ENCODE measurements around the gene SUSD3.

Gene SUSD3

GRCh38 chr9:93048566-93049448 lies 9.7 kb upstream of the SUSD3 start:
- Histone ChIP-seq H3K9ac (ENCODE audit: low read length) (no peak overlapping the region), H3K4me1 (ENCODE audit: control insufficient read depth, insufficient read depth, low read length) (peaks cover 7% of the 10 kb centered on the region), H3K27me3 (ENCODE audit: control insufficient read depth, insufficient read depth, low read length) (no peaks in the 10 kb centered on the region), H3K36me3 (ENCODE audit: control insufficient read depth, insufficient read depth, low read length) (no peaks in the 10 kb centered on the region), H3K4me3 (ENCODE audit: low read length) (no peak overlapping the region), H3K27ac (ENCODE audit: low read depth, low read length) (no peak overlapping the region)

GRCh38 chr9:93049491-93049890 lies 9.0 kb upstream of the SUSD3 start:
- no peak overlapping the region for H3K4me3 ChIP-seq (ENCODE audit: low read length)
- H3K36me3 ChIP-seq (ENCODE audit: control insufficient read depth, insufficient read depth, low read length) = no peaks in the 10 kb centered on the region
- H3K9ac ChIP-seq (ENCODE audit: low read length) = no peak overlapping the region
- H3K27ac ChIP-seq (ENCODE audit: low read depth, low read length) = no peak overlapping the region
- no peaks in the 10 kb centered on the region for H3K27me3 ChIP-seq (ENCODE audit: control insufficient read depth, insufficient read depth, low read length)
- H3K4me1 ChIP-seq (ENCODE audit: control insufficient read depth, insufficient read depth, low read length) = peaks cover 7% of the 10 kb centered on the region

- Histone ChIP-seq H3K4me1 (ENCODE audit: control insufficient read depth, insufficient read depth, low read length) (peaks cover 7% of the 10 kb centered on the region), H3K9ac (ENCODE audit: low read length) (no peak overlapping the region)
Observed at GRCh38 chr9:93050231-93050630, 8.3 kb upstream of the SUSD3 start.

GRCh38 chr9:93051680-93052089 lies 6.8 kb upstream of the SUSD3 start:
- Histone ChIP-seq H3K9ac (ENCODE audit: low read length) (no peak overlapping the region), H3K4me1 (ENCODE audit: control insufficient read depth, insufficient read depth, low read length) (peaks cover 7% of the 10 kb centered on the region), H3K4me3 (ENCODE audit: low read length) (no peak overlapping the region), H3K36me3 (ENCODE audit: control insufficient read depth, insufficient read depth, low read length) (no peaks in the 10 kb centered on the region), H3K27me3 (ENCODE audit: control insufficient read depth, insufficient read depth, low read length) (no peaks in the 10 kb centered on the region), H3K27ac (ENCODE audit: low read depth, low read length) (no peak overlapping the region)

More at GRCh38 chr9:93050231-93050630, 8.3 kb upstream of the SUSD3 start:
- Histone ChIP-seq H3K27ac (ENCODE audit: low read depth, low read length) (no peak overlapping the region), H3K36me3 (ENCODE audit: control insufficient read depth, insufficient read depth, low read length) (no peaks in the 10 kb centered on the region), H3K4me3 (ENCODE audit: low read length) (no peak overlapping the region), H3K27me3 (ENCODE audit: control insufficient read depth, insufficient read depth, low read length) (no peaks in the 10 kb centered on the region)

- Histone ChIP-seq H3K4me3 (ENCODE audit: low read length) (no peak overlapping the region), H3K36me3 (ENCODE audit: control insufficient read depth, insufficient read depth, low read length) (no peaks in the 10 kb centered on the region), H3K4me1 (ENCODE audit: control insufficient read depth, insufficient read depth, low read length) (peaks cover 7% of the 10 kb centered on the region), H3K27ac (ENCODE audit: low read depth, low read length) (no peak overlapping the region), H3K27me3 (ENCODE audit: control insufficient read depth, insufficient read depth, low read length) (no peaks in the 10 kb centered on the region), H3K9ac (ENCODE audit: low read length) (no peak overlapping the region)
Observed at GRCh38 chr9:93052791-93053540, 5.5 kb upstream of the SUSD3 start.

GRCh38 chr9:93053781-93054331 lies 4.6 kb upstream of the SUSD3 start:
- Histone ChIP-seq H3K27ac (ENCODE audit: low read depth, low read length) (no peak overlapping the region), H3K4me3 (ENCODE audit: low read length) (no peak overlapping the region), H3K9ac (ENCODE audit: low read length) (no peak overlapping the region), H3K36me3 (ENCODE audit: control insufficient read depth, insufficient read depth, low read length) (no peaks in the 10 kb centered on the region), H3K4me1 (ENCODE audit: control insufficient read depth, insufficient read depth, low read length) (peaks cover 7% of the 10 kb centered on the region), H3K27me3 (ENCODE audit: control insufficient read depth, insufficient read depth, low read length) (no peaks in the 10 kb centered on the region)

GRCh38 chr9:93054758-93055704 lies 3.5 kb upstream of the SUSD3 start:
- no peak overlapping the region for H3K9ac ChIP-seq (ENCODE audit: low read length)
- no peaks in the 10 kb centered on the region for H3K36me3 ChIP-seq (ENCODE audit: control insufficient read depth, insufficient read depth, low read length)
- peaks cover 7% of the 10 kb centered on the region for H3K4me1 ChIP-seq (ENCODE audit: control insufficient read depth, insufficient read depth, low read length)
- no peak overlapping the region for H3K4me3 ChIP-seq (ENCODE audit: low read length)
- no peaks in the 10 kb centered on the region for H3K27me3 ChIP-seq (ENCODE audit: control insufficient read depth, insufficient read depth, low read length)
- no peak overlapping the region for H3K27ac ChIP-seq (ENCODE audit: low read depth, low read length)

- no peak overlapping the region for H3K9ac ChIP-seq (ENCODE audit: low read length)
- H3K27ac ChIP-seq (ENCODE audit: low read depth, low read length) = no peak overlapping the region
- no peaks in the 10 kb centered on the region for H3K36me3 ChIP-seq (ENCODE audit: control insufficient read depth, insufficient read depth, low read length)
- H3K4me1 ChIP-seq (ENCODE audit: control insufficient read depth, insufficient read depth, low read length) = peaks cover 3% of the 10 kb centered on the region
- no peaks in the 10 kb centered on the region for H3K27me3 ChIP-seq (ENCODE audit: control insufficient read depth, insufficient read depth, low read length)
- no peak overlapping the region for H3K4me3 ChIP-seq (ENCODE audit: low read length)
Observed at GRCh38 chr9:93057042-93057702, 1.3 kb upstream of the SUSD3 start.

GRCh38 chr9:93057703-93058354 lies 672 bp upstream of the SUSD3 start:
- Histone ChIP-seq H3K4me3 (ENCODE audit: low read length) (peak overlapping the region; percentile 54), H3K9ac (ENCODE audit: low read length) (no peak overlapping the region), H3K27ac (ENCODE audit: low read depth, low read length) (no peak overlapping the region)

GRCh38 chr9:93059011-93059714 lies 662 bp downstream of the SUSD3 start:
- Histone ChIP-seq H3K36me3 (ENCODE audit: control insufficient read depth, insufficient read depth, low read length) (no peaks in the 10 kb centered on the region), H3K9ac (ENCODE audit: low read length) (no peak overlapping the region), H3K27ac (ENCODE audit: low read depth, low read length) (no peak overlapping the region), H3K27me3 (ENCODE audit: control insufficient read depth, insufficient read depth, low read length) (no peaks in the 10 kb centered on the region), H3K4me3 (ENCODE audit: low read length) (peak overlapping the region; percentile 54), H3K4me1 (ENCODE audit: control insufficient read depth, insufficient read depth, low read length) (no peaks in the 10 kb centered on the region)

More at GRCh38 chr9:93057703-93058354, 672 bp upstream of the SUSD3 start:
- H3K27me3 ChIP-seq (ENCODE audit: control insufficient read depth, insufficient read depth, low read length) = no peaks in the 10 kb centered on the region
- H3K36me3 ChIP-seq (ENCODE audit: control insufficient read depth, insufficient read depth, low read length) = no peaks in the 10 kb centered on the region
- H3K4me1 ChIP-seq (ENCODE audit: control insufficient read depth, insufficient read depth, low read length) = no peaks in the 10 kb centered on the region
